IgD-negative memory B cell (primary cell): ENCODE results near the gene DCBLD1. TPM values are rescaled to one million over a fixed set of nuclear protein-coding genes. Genes with fewer than 3 reads are reported as not detected.
"Not testable (repeated sequence)": the region's sequence is repeated elsewhere in the genome, so short reads cannot be mapped to it uniquely, and the experiment has no call there.

Experiments used
- H3K27ac Mint-ChIP-seq, 3 donors: one replicate each; pipeline ENCODE4 v1.8.0; 2020 to 2022; ENCODE audit warnings: mild to moderate bottlenecking in 3 of 3, mixed read lengths in 3 of 3, moderate library complexity in 1 of 3
- H3K27me3 Mint-ChIP-seq: one replicate; pipeline ENCODE4 v1.8.0; 2021; ENCODE audit warnings: mixed read lengths
- H3K36me3 Mint-ChIP-seq: one replicate; pipeline ENCODE4 v1.8.0; 2020; ENCODE audit warnings: mild to moderate bottlenecking, mixed read lengths
- H3K4me1 Mint-ChIP-seq, 3 donors: one replicate each; pipeline ENCODE4 v1.8.0; 2020 to 2022; ENCODE audit warnings: mixed read lengths in 3 of 3, mild to moderate bottlenecking in 1 of 3
- H3K4me3 Mint-ChIP-seq, 4 donors: one replicate each; pipeline ENCODE4 v1.8.0; 2020 to 2022; ENCODE audit warnings: mild to moderate bottlenecking in 4 of 4, mixed read lengths in 4 of 4, moderate library complexity in 3 of 4
- H3K9me3 Mint-ChIP-seq, 3 donors: one replicate each; pipeline ENCODE4 v1.8.0; 2020 to 2021; ENCODE audit warnings: mixed read lengths in 3 of 3, mild to moderate bottlenecking in 1 of 3
- polyA plus RNA-seq: library from polyadenylated mRNA; unstranded; fragments of 300-500 nt; fragmentation: Illumina TruSeq; gene quantifications from one replicate; pipeline ENCODE4 v1.2.3, GENCODE V29; 2021

Gene DCBLD1
- polyA plus RNA-seq, 1 donor from 2014 or later, result 0.60 TPM

GRCh38 chr6:117463762-117464665, 18.5 kb upstream of the DCBLD1 start:
- Mint-ChIP-seq H3K9me3 (no peaks in the 10 kb centered on the region), H3K27ac (no peak overlapping the region), H3K4me1 (no peaks in the 10 kb centered on the region), H3K36me3 (no peaks in the 10 kb centered on the region), H3K27me3 (peaks cover 12% of the 10 kb centered on the region), H3K4me3 (peak overlapping the region in 1 of 4 donors; percentile 13)

DNA sequence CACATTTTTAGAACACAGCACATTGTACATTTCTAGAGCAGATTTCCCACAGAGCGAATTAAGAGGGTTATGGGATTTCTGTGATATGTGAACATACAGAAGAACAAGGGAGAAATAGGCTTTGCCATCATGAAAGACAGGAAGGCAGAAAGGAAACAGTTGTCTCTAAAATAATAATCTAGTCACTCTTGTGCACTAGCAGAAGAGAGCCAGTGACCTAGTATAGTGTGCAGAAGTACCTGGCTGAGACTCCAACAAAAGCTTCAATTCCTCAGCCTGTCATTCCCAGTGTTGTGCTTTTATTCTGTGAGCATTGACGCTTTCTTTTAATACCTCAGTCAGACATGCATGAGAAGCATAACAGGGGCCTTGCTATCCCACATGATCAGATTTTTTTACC, 17.8 kb upstream of the DCBLD1 start:
- no peaks in the 10 kb centered on the region for H3K9me3 Mint-ChIP-seq
- no peaks in the 10 kb centered on the region for H3K4me1 Mint-ChIP-seq
- peaks cover 12% of the 10 kb centered on the region for H3K27me3 Mint-ChIP-seq
- H3K36me3 Mint-ChIP-seq, result no peaks in the 10 kb centered on the region
- H3K27ac Mint-ChIP-seq, result no peak overlapping the region
- no peak overlapping the region for H3K4me3 Mint-ChIP-seq

DNA sequence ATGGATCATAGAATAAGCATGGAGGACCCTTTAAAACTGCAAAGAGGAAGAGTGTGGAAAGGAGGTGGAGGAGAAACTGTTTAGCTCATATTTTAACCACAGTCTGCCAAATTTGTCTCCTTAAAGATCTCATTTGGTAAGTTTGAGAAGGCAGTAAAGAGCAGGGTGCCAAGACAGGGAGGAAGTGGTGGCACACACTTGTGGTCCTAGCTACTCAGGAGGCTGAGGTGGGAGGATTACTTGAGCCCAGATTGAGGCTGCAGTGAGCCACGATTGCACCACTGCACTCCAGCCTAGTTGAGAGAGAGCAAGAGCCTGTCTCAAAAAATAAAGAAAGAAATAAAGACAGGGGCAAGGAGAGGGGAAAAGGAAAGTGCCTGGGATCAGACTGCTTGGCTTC, 16.8 kb upstream of the DCBLD1 start:
- H3K4me3 Mint-ChIP-seq, result no peak overlapping the region
- H3K9me3 Mint-ChIP-seq, result no peaks in the 10 kb centered on the region
- no peaks in the 10 kb centered on the region for H3K4me1 Mint-ChIP-seq
- H3K36me3 Mint-ChIP-seq, result no peaks in the 10 kb centered on the region
- peaks cover 12% of the 10 kb centered on the region for H3K27me3 Mint-ChIP-seq
- H3K27ac Mint-ChIP-seq, result no peak overlapping the region

DNA sequence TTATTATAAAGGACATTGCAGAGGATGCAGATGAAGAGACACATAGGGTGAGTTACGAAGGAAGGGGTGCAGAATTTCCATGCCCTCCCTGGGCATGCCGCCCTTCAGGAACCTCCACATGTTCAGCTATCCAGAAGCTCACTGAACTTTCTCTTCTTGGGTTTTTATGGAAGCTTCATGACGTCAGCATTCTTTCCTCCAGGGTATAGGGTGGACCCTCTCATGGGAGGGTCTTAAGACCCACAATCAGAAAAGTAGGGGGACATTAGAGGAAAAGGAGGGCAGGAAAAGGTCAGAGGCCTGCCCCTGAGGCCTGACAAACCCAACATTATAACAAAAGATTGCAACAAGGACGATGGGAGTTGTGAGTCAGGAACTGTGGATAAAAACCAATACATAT, 14.6 kb upstream of the DCBLD1 start:
- H3K36me3 Mint-ChIP-seq, result no peaks in the 10 kb centered on the region
- H3K27ac Mint-ChIP-seq, result no peak overlapping the region
- no peaks in the 10 kb centered on the region for H3K9me3 Mint-ChIP-seq
- H3K27me3 Mint-ChIP-seq, result peaks cover 12% of the 10 kb centered on the region
- H3K4me1 Mint-ChIP-seq, result no peaks in the 10 kb centered on the region
- H3K4me3 Mint-ChIP-seq, result no peak overlapping the region

DNA sequence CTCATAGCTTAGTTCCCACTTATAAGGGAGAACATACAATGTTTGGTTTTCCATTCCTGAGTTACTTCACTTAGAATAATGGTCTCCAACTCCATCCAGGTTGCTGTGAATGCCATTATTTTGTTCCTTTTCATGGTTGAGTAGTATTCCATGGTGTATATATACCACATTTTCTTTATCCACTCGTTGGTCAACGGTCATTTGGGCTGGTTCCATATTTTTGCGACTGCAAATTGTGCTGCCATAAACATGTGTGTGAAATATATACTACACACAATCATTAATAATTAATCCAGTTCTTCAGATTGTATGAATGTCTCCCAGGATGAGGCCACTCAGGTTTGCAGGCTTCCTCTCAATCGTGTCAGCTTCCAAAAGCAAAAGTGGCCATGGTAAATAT, 13.9 kb upstream of the DCBLD1 start:
- not testable (repeated sequence) for H3K9me3 Mint-ChIP-seq, H3K4me1 Mint-ChIP-seq, H3K36me3 Mint-ChIP-seq, H3K4me3 Mint-ChIP-seq, H3K27ac Mint-ChIP-seq
- peaks cover 12% of the 10 kb centered on the region for H3K27me3 Mint-ChIP-seq

- no peaks in the 10 kb centered on the region for H3K36me3 Mint-ChIP-seq
- no peaks in the 10 kb centered on the region for H3K9me3 Mint-ChIP-seq
- no peak overlapping the region for H3K4me3 Mint-ChIP-seq
- H3K27me3 Mint-ChIP-seq, result peaks cover 18% of the 10 kb centered on the region
- no peaks in the 10 kb centered on the region for H3K4me1 Mint-ChIP-seq
- H3K27ac Mint-ChIP-seq, result no peak overlapping the region
These were observed 13.1 kb upstream of the DCBLD1 start for GRCh38 chr6:117469356-117469755.

GRCh38 chr6:117469791-117470190, 12.7 kb upstream of the DCBLD1 start:
- Mint-ChIP-seq H3K27ac (no peak overlapping the region), H3K36me3 (no peaks in the 10 kb centered on the region), H3K4me3 (no peak overlapping the region), H3K9me3 (no peaks in the 10 kb centered on the region), H3K4me1 (no peaks in the 10 kb centered on the region), H3K27me3 (peaks cover 18% of the 10 kb centered on the region)

DNA sequence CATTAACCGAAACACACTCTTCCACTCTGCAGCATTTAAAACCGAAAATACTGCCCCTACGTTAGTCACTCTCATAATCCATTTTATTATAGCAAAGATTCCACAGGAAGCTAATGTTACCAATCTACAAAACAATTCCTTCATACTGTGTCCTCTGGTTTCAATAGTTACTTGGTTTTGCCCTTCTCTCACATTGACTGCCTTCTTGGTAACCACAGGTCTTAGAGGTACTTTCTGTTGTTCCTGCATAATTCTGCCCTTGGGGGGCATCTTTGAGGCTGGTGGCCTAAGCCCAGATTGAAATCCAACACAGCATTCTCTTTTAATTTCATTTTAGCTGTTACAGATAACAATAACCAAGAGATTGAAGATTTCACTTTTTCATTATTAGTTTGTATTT, 9.8 kb upstream of the DCBLD1 start:
- Mint-ChIP-seq H3K4me3 (no peak overlapping the region), H3K27me3 (peaks cover 10% of the 10 kb centered on the region), H3K4me1 (no peaks in the 10 kb centered on the region), H3K27ac (no peak overlapping the region), H3K9me3 (no peaks in the 10 kb centered on the region), H3K36me3 (no peaks in the 10 kb centered on the region)

DNA sequence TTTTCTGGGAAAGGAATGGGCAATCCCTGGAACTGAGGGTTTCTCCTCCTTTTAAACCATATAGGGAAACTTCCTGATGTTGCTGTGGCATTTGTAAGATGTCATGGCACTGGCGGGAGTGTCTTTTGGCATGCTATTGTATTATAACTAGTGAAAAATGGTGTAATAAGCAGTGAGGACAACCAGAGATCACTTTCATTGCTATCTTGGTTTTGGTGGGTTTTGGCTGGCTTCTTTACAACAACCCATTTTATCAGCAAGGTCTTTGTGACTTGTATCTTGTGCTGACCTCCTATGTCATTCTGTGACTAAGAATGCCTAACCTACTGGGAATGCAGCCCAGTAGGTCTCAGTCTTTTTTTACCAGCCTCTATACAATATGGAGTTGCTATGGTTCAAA, 9.1 kb upstream of the DCBLD1 start:
- Mint-ChIP-seq H3K27me3 (peaks cover 8% of the 10 kb centered on the region), H3K4me1 (no peaks in the 10 kb centered on the region), H3K4me3 (no peak overlapping the region), H3K36me3 (no peaks in the 10 kb centered on the region), H3K9me3 (no peaks in the 10 kb centered on the region), H3K27ac (no peak overlapping the region)

DNA sequence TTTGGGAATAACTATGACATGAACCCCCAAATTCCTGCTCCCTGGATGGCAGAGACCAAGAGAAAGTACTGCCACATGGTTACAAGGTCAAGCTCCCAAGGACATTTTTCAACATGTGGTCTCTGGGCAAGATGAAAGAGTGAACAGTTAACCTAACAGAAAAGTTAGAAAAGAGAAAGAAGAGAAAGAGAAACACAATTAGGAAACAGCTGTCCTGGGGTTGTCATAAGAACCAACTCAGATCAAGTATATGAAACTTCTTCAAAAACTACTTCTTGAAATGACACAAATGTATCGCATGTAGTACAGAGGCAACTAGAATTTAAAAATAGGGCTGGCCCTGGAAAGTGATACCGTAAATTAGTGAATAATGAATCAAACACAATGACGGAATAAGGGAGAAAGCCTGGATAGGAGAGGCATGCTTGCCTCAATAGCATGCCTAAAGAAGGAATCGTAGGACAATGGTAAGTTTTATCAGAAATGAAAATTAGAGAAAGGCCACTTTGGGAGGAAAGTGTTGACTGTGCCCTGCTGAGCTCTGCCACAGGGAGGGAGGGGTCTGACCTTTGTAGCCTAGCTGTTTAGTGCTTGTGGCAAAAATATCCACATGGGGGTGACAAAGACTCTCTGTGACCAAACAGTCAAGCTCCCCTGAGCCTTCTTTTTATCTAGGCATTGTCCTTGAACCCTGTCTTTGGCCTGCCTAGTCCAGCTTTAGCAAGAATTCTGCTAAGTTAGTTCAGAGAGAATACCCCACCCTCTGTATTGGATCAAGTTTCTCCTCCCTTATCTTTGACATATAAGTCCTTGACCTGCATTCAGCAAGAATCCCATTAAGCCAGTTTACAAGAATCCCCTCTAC, 4.3 kb upstream of the DCBLD1 start:
- Mint-ChIP-seq H3K4me1 (peaks cover 5 to 11% (median 5%) of the 10 kb centered on the region in 3 donors), H3K9me3 (no peaks in the 10 kb centered on the region), H3K27ac (no peak overlapping the region), H3K4me3 (peak overlapping the region in 1 of 4 donors; percentile 51), H3K27me3 (peaks cover 21% of the 10 kb centered on the region), H3K36me3 (no peaks in the 10 kb centered on the region)

DNA sequence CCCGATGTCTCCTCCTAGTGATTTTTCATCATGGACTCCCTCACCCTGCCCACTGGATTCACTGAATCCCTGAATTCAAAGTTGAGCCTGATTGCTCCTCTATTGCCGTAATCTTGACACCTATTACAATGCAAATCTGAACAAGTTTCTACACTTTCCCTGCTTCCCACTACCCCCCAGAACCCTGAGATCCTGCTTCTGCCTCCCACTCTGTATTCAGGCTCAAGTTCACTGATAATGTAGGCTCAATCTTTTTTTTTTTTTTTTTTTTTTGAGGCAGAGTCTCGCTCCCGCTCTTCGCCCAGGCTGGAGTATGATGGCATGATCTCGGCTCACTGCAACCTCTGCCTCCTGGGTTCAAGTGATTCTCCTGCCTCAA, 3.6 kb upstream of the DCBLD1 start:
- no peak overlapping the region for H3K27ac Mint-ChIP-seq
- peaks cover 5 to 15% (median 8%) of the 10 kb centered on the region in 3 donors for H3K4me1 Mint-ChIP-seq
- no peaks in the 10 kb centered on the region for H3K9me3 Mint-ChIP-seq
- peak overlapping the region in 1 of 4 donors; percentile 32 for H3K4me3 Mint-ChIP-seq
- no peaks in the 10 kb centered on the region for H3K36me3 Mint-ChIP-seq
- H3K27me3 Mint-ChIP-seq, result peaks cover 24% of the 10 kb centered on the region

GRCh38 chr6:117480651-117481050, 1.8 kb upstream of the DCBLD1 start:
- peak overlapping the region in 2 of 4 donors; percentile 46 to 63 for H3K4me3 Mint-ChIP-seq
- H3K27ac Mint-ChIP-seq, result no peak overlapping the region
- peaks cover 5 to 15% (median 8%) of the 10 kb centered on the region in 3 donors for H3K4me1 Mint-ChIP-seq
- H3K9me3 Mint-ChIP-seq, result no peaks in the 10 kb centered on the region
- H3K36me3 Mint-ChIP-seq, result no peaks in the 10 kb centered on the region
- H3K27me3 Mint-ChIP-seq, result peaks cover 27% of the 10 kb centered on the region

DNA sequence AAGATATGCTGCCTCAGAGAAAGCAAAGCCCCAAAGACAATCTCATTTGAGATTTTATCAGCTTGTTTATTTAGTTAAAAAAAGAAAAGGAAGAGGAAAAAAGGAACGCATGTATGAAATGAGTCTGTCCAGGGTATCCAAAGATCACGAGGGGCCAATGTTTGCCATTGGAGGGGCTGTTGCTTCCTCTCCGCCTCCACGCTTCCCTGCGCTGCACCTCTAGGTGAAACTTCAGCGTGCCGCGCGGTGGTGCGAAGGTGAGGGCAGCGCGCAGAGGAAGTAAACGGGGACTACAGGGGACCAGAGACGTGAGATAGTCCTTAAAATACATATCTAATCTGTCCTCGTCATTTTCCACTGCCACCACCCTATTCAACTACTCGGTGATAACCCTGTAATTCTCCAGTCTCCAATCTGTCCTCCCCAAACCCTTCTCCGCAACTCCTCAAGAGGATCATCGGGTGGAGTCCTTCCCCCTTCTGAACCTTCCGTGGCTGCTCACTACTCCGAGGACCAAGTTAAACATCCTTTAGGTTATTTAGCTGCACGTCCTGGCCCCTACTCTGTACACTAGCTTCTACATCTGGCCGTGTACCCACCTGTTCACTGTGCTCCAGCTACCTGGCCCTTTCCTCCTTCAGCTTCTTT, 1.1 kb upstream of the DCBLD1 start:
- H3K4me3 Mint-ChIP-seq, result peak overlapping the region; percentile 63 to 85 (median 85)
- no peaks in the 10 kb centered on the region for H3K36me3 Mint-ChIP-seq
- peaks cover 29% of the 10 kb centered on the region for H3K27me3 Mint-ChIP-seq
- no peaks in the 10 kb centered on the region for H3K9me3 Mint-ChIP-seq
- peaks cover 5 to 15% (median 8%) of the 10 kb centered on the region in 3 donors for H3K4me1 Mint-ChIP-seq
- H3K27ac Mint-ChIP-seq, result peak overlapping the region in 1 of 3 donors; percentile 2

DNA sequence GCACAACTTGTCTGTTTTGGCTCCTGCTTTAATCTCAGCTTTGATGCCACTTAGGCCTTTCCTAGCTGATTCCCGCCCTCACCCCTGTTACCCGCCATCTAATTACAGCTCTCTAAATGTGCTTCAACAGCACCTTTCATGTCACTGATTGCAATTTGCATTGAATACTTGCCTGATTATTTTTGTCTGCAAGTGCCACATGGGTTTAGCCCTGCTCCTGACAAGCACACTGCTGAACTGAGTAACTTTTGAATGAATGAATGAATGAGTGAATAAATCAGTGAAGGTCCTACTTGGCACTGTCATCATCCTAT, 591 bp upstream of the DCBLD1 start:
- peak overlapping the region in 1 of 3 donors; percentile 2 for H3K27ac Mint-ChIP-seq
- H3K4me1 Mint-ChIP-seq, result peaks cover 5 to 15% (median 8%) of the 10 kb centered on the region in 3 donors
- H3K36me3 Mint-ChIP-seq, result no peaks in the 10 kb centered on the region
- H3K4me3 Mint-ChIP-seq, result peak overlapping the region; percentile 63 to 85 (median 85)
- no peaks in the 10 kb centered on the region for H3K9me3 Mint-ChIP-seq
- H3K27me3 Mint-ChIP-seq, result peaks cover 33% of the 10 kb centered on the region

DNA sequence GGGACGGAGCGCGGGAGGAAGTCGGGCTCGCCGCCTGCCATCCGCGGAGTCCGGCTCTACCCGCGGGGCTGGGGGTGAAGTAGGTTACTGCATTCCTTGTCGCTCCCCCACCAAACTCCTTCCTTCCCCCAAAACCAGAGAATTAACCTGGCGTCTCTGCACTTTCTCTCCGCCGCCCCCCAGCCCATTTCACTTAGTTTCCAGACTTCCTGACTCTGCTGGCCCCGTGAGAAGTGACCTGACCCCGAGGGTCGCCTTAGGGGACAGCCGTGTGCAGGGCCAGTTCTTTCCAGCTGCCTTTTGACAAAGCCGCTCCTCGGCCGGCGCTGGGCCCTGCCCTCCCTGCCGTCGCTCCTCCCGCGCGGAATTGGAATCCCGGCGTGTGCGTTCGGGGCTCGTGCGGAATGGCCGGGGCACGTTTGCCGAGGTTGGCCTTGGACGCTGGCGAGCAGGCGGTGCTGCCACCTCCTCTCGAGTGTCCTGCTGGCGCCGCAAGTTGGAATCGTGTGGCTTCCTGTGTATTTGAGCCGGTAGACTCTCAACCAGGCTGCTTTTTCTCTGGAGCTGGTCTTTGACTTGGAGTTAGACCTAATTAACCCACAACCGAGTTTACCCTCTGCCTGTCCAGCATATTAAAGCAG, 650 bp downstream of the DCBLD1 start:
- Mint-ChIP-seq H3K4me1 (peaks cover 5 to 15% (median 8%) of the 10 kb centered on the region in 3 donors), H3K4me3 (peak overlapping the region; percentile 77 to 94 (median 88)), H3K36me3 (no peaks in the 10 kb centered on the region), H3K27me3 (peaks cover 41% of the 10 kb centered on the region), H3K9me3 (no peaks in the 10 kb centered on the region), H3K27ac (peak overlapping the region in 2 of 3 donors; percentile 2 to 51)
